NCI-H1105 treated with DMSO at 0.1 percent for 48 hours (cell line): Measurements from ENCODE around the gene PCBD2.
"Not testable (repeated sequence)": the region's sequence is repeated elsewhere in the genome, so short reads cannot be mapped to it uniquely, and the experiment has no call there.

Experiments
- DNase-seq: peaks from one replicate; lab custom pipeline; 2025; lab: John Stamatoyannopoulos, UW

The PCBD2 gene

DNA sequence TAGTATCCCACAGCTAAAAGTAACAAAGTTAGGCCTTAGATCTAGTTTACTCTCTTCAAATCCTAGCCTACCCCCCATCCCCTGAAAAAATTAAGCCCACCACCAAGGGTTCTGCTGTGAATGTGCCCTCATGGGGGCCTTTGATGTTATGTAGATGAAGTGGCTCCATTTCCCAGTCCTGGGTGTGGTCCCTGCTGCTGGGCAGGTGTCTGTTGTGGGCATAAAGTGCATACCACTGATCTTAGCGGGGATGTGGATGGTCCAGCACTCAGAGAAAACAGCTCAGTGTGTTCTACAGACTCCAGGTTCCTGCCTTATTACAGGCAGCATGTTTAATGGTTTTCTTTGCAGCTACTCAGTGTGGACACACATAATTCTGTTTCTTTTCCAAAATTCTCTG lies 1.9 kb downstream of the PCBD2 start:
- no peak for DNase-seq

DNA sequence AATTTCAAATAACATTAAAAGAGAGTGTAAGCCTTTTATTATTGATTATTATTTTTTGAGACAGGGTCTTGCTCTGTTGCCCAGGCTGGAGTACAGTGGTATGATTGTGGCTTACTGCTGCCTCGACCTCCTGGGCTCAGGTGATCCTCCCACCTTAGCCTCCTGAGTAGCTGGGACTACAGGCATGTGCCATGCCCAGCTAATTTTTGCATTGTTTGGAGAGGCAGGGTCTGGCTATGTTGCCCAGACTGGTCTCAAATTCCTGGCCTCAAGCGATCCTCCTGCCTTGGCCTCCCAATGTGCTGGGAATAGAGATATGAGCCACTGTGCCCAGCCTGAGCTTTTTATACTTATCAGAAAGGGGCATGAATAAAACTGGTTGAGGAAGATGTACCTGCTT lies 5.8 kb downstream of the PCBD2 start:
- not testable (repeated sequence) for DNase-seq

DNA sequence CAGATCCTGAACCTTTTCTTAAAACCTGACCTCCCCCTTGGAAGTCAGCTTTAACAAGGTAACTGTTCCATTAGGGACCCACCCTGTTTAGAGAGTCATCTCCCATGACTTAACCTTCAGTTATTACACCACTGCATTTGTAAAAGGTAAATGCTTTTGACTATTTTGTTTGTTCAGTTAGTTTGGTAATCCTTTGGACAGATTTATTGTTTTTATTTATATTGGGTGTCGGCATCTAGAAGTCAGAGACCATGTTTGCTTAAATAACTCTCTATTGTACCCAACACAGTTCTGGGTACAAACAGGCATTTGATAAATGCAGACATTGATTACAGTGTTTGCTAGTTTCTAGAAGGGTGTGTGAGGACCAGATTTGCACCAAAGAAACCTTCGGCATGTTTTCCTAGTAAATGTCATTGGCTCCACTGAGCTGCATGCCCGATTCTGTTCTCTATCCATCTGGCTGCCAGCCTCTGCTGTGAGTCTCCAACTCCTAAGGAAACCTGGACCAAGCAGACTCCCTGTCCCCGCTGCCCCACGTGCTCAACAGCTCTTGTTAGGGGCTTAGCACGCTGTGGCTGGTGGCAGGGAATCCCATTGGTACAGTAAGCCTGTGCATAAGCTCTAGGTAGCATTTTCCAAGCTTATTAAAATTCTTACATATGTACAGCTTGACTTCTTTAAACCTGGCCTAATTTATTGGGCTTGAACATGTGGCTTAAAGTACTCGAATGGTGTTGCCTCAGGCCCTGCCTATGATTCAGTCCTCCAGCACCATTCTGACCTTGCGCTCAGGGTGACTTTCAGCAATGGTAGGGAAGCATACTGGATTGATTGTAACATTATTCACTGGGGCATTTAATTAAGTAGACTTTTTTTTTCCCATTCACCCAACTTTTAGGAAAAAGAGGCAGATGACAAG lies 6.6 kb downstream of the PCBD2 start:
- DNase-seq = no peak

DNA sequence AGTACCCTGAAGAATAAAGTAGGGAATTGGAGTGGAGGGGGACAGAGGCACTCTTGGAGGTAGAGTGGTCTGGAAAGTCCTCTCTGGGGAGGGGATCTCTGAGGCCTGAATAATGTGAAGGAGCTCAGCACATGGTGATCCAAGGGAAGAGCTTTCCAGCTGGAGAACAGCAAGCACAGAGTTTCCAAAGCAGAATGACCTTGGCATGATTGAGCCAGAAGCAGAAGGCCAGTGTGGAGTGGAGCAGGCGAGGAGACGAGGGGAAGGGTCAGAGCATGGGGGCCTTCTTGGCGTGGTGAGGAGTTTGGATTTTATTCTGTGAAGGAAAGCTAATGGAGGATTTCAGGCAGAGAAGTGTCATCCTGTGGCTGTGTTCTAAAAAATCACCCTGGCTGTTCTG lies 8.3 kb downstream of the PCBD2 start:
- DNase-seq = no peak

DNA sequence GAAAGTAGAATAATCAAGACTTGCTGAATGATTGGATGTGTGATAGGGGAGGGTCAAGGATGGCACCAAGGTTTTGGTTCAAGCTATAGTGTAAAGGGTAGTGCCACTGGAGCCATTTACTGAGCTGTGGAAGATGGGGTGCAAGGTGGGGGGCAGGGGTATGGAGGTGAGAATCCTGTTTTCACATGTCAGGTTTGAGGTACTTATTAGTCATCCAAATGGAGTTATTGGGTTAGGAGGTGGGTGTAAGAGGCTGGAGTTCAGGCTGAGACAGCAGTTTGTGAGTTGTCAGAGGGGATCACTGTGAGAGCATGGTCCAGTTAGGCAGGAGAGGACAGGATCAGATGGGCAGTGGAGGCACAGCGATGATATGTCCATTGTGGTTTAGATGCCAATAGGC lies 8.9 kb downstream of the PCBD2 start:
- no peak for DNase-seq

DNA sequence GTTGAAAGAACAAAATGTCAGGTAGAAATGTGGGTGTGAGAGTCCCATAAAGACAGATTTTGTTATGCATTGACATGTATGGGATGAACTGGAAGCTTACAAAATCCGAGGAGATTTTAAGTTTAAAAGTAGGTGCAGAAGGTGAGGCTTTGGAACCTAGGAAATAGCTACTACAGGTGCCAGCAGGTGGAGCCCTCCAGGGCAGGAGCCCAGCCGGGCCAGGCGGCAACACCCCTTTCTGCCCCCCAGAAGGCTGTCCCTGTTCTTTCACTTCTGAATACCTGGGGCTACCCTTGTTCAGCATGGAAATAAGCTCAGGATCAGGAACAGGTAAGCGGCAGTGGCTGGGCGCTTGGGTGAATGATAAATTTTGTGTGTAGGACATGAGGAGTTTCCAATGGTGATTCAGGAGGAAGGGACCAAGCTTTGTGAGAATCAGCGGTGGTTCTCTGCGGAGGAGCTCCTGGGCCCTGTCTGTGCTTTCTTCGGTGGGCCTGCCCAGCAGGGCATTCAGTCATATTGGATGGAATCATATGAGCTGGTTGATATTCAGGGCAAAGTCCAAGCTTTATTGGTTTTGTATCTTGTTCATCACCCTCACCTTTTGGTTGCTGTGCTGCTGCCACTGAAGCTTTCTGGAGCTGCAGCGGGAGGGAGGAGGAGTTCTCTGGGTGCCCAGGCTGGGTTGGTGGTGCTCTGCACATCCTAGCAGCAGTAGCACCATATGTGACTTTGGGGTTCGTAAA lies 12.3 kb downstream of the PCBD2 start:
- no peak for DNase-seq

DNA sequence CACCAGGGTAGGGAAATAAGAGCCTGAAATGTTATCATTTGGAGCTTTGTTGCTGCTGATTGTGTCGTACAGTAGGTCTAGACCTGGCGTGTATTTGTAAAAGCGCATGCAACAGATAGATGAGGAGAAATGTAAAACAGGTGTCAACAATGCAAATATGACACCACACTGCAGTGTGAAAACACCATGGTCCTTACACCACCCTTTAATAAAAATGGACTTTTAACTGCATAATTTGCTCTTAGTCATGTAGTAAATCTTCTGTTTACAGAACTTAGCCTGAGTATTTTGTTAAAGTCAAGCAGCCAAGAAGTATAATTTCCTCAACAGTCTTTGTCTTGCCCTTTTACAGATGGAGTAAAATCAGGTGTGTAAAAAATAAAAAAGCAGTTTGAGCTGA lies 13.9 kb downstream of the PCBD2 start:
- no peak for DNase-seq

DNA sequence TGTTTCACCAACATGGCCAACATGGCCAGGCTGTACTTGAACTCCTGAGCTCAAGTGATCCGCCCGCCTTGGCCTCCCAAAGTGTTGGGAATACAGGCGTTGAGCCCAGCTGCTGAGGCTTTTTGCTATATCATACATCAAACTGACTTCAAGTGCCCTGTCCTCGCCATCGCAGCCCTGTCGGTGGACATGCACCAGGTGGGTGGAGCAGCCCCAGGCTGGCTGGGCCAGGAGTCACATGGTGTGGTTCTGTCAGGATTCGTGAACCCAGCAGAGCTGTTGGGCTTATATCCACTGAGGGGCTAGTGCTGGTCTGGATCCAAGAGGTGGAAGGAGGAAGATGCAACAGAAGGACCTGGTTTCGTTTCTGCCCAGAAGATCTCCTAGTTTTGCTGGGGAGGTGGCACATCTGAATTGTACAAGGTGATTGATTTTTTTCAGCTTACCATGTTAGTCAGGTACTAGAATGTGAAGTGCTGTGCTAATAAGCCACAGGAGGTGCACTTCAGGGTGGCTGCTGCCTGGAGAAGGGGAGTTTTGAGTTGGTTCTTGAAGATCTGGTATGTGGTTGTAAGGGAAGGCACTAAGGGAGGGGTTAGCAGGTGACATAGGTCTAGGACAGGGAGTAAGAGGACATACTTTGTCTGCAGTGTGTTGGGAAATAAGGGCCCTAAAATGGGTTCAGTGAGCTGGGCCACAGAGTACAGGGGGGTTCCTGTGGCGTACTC lies 16.1 kb downstream of the PCBD2 start:
- DNase-seq = no peak

DNA sequence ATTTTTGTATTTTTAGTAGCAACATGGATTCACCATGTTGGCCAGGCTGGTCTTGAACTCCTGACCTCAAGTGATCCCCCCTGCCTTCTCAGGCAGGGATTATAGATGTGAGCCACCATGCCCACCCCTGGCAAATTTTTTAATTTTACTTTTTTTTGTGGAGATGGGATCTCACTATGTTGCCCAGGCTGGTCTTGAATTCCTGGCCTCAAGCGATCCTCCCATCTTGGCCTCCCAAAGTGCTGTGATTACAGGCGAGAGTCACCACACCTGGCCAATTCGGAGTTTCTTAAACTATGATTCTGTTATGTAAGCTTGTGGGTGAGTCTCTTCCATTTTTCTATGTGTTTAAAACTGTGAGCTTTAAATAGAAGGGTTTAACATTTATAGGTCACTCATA lies 27.6 kb downstream of the PCBD2 start:
- no peak for DNase-seq

DNA sequence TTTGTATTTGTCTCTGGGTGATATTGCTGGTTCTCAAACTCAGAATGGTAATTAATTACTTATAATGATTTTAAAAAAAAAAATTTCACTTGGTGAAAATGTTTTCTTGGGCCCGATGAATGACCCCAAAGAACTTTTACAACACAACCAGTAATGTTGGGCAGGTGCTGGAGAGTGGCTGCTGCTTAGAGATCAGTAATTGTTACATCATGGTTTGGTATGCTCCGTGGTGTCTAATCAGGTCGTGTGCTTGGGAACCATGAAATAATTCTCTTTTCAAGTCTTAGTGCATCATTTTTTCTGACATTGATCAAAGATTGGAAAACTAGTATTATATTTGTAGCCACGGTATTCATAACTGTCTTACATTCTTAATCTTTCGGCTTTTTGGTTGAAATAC lies 29.3 kb downstream of the PCBD2 start:
- DNase-seq = no peak

DNA sequence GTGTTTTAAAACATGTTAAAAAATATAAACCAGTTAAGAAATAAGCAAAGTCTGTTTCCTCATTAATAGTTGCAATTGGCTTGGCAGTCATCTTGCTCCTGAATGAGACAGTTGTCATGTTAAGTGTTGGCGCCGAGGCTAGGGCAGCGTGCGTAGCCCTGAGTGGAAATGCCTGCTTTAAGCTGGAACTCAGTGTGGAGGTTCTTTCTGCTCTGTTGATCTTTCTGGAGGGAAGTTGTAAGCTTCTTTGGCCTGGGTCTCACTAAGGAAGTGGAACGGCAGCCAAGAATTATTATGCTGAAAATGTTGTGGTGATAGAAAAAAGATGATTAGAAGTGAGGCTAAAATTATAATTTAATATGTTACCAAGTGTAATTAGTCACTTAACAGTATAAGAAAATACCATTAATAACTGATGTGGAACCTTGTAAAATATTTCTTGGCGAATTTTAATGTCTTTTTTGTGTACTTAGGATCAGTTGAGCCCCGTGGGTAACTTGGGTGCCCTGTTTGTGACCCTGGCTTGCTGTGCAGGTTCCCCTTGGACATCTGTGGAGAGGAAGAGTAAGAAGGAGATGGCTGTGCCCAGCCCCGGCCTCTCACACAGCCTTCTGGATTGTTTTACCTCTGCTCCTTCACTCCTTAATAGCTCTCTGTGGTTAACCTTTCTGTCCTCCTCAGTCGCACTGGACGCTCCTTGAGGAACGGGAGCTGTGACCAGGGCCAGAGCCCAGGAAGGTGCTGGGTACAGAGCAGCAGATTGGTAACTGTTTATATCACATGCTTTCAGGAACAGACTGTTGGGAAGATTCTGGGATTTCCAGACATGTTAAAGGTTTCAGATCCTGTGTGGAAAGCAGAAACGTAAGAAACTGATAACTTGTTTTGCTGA lies 31.0 kb downstream of the PCBD2 start:
- DNase-seq = no peak

DNA sequence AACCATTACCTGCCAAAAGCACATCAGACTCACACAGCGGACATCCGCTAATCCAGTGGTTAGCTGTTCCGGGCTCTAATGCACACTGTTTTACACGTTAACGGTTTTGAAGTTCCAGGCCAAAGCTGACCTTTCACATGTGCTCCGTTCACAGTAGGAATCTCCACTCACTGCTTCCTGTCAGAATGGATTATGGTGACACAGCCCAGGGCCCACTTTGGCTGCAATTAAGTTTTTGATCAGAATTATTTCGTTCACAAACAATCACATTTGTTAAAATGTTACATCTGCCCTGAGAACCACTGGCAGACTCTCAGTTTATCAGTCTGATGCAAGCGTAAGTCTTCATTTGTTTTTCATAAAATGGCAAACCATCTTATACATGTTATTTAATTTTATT lies 32.6 kb downstream of the PCBD2 start:
- no peak for DNase-seq

DNA sequence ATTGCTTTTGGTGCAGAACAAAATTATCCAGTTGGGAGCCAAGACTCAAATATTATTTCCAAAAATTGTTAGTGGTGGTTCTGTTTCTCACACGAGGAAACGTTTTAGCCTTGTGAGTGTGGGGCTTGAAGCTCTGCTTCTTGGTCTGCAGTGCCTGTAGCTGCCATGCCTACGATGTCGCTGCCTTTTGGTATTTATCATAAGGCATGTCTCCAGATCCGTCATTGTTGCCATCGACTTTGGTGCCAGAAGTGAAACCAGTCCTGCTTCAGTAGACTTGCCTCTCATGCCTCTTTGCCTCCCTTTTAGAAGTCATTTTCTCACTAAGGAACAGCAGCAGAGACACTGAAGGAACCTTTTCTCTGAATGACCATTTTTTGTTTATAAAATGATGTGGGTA lies 33.1 kb downstream of the PCBD2 start:
- no peak for DNase-seq

DNA sequence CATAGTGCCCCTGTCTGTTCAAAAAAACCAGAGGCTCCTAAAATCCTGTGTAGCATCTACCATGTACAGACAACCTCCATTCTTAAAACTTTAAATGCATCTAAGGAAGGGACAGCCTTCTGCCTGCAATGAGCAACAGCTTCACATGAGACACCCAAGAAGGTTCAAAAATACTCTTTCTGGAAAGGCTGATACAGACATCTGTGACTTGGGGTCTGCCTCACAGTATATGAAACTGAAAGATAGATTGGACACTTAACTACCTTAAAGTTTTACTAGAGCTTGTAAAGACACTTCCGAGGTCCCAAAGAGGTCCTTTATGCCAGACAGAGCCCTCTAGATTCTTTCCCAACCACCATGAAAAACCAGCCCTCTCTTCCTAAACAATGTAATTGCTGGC lies 34.6 kb downstream of the PCBD2 start:
- no peak for DNase-seq

DNA sequence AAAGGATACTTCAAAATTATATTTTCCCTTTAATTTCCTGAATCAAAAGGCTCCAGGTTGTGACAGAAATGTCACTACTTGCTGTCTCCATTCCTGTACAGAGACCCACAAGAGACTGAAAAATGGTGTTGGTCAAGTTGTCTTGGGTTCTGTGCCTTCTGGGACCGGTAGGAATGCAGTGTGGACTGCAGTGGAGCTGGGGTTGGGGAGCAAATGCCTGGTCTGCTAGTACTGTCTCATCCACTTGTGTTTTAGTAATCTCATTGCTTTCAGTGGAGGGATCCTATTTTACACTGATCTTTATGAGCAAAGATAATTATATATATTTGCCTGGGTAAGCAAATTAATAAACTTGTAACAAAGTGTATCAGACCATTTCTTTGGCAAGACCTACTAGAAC lies 38.6 kb downstream of the PCBD2 start:
- no peak for DNase-seq

DNA sequence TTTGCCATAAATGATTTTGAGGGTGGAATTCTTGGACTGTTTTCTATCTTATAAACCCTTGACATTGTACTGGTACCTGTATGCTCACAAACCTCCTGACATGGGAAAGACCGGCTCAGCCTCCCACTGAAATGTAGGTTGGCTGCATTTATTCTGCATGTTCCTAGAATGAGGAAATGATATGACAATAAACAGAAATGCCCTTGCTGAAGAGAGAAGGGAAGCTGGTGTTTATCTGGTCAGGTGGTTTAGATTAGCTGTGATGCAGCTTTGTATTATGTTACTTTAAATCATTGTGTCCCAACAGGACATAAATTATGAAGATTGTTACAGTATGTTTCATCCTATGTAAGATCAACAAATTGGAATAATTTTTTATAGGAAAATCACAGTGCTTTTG lies 39.7 kb downstream of the PCBD2 start:
- DNase-seq = no peak

DNA sequence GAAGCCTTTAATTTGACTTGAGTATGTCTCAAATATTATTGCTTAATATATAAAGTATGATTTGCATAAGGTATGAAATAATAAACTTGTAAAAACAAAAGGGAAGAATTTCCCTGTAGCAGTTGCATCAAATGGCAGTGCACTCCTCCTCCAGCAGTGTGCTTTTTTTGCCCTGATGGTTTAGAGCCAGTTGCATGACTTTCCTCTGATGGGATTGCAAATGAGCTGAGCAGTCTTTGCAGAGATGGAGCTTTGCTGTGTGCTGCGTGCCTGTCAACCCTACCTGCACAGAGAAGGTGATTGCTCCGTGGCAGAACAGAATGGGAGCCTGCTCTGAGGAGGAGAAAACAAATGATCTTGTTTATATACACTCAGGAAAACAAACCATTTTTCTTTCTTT lies 40.1 kb downstream of the PCBD2 start:
- DNase-seq = no peak

DNA sequence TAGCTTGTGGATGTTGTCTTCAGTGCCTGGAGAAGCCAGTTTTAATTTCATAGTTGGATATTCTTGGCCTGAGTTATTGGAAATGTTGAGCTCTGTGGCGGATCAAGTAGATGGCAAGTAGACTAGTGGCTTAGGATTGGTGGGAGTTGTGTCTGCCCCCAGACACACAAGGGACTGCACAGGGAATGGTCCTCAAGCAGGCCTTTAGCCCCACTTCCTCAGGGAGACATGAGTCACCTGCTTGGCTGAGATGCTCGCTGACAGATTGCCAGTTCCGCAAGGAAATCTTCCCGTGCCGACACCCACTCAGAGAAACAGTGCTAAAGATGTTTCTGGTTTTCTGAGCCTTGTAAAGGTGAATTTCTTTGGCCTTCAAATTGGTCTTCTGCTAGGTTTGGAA lies 44.0 kb downstream of the PCBD2 start:
- no peak for DNase-seq

DNA sequence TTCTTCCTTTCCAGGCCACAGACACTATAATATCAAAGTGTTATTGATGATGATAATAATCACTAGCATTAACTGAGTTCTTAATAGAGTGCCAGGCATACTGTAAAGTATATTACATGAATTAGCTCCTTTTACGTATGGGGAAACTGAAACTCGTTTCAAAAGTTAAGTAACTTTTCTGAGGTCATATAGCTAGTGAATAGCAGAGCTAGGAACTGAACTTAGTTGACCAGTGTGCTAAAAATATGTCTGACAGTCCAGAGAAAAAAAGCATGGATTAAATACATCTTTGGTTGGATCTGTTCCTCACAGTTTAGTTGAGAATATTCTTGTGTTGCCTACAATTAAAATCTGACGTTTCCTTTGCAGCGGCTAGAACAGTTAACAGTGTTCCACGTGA lies 44.4 kb downstream of the PCBD2 start:
- DNase-seq = no peak

DNA sequence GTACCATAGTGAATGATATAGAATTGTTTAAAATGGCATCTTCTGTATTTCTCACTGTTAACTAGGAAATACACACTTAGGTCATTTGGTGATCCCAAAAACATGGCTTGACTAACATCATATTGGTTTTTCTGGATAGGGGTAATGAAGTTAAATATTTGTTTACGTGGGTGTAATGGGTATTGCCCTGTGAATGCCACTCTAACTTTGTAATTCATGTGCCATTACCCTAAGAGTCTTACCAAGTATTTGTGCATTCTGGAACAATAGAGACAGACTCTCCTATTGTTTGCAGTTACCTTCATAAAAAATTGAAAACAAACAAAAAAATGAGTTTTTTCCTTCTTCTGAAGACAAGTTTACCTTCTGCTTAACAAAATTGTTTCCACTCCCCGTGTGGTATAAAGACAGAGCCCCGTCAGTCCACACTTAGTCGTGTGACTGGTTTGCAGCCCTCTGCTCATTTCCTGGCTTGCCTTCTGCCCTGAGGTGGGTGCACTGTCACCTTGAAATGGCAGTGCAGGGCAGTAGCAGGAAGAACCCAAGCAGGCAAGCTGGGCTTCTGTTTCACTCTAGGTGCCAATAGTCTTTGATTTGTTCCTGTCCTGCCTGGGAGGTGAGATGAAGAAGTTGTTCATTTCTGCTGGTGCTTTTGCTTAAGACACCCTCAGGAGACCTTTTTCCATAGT lies 53.1 kb downstream of the PCBD2 start:
- DNase-seq = no peak

DNA sequence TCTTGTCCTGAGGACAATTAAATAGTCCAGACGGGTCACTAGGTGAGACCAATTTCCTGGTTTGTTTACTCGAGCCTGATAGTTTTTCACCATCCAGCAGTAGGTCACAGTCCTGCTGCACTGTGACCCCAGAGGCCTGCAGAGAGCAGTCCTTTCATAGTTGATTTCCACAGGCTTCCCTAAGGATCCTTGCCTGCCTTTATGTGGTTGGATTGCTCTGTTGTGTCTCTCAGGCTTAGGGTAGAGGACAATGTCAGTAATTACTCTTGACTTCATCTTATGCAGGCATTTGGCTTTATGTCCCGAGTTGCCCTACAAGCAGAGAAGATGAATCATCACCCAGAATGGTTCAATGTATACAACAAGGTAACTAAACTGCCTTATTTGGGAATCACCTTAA lies 53.8 kb downstream of the PCBD2 start:
- no peak for DNase-seq
